ENCODE measurements around the gene POLA1.

POLA1 gene

GRCh38 chrX:24662352-24662751 lies 31.4 kb upstream of the POLA1 start:
- H3K27ac ChIP-seq (replicated peaks): no peak overlapping the region
- no peak for DNase-seq (ENCODE audit: low read depth in 1 of 2, low spot score in 1 of 2)
- peaks cover 2% of the 10 kb centered on the region for H3K27me3 ChIP-seq (ENCODE audit: insufficient read depth, poor library complexity, severe bottlenecking)
- no peak for TF ChIP-seq SPI1 (IDR thresholded peaks at IDR 0.05; ENCODE audit: borderline replicate concordance, low read depth)
- no peak for TF ChIP-seq GABPA (IDR thresholded peaks at IDR 0.05; ENCODE audit: low read depth)
- no peak for TF ChIP-seq REST (IDR thresholded peaks at IDR 0.05; ENCODE audit: insufficient replicate concordance, low read depth)
- TF ChIP-seq POLR2AphosphoS5 (IDR thresholded peaks at IDR 0.05; ENCODE audit: low read depth): no peak
- no peak for TF ChIP-seq CTCF (IDR thresholded peaks at IDR 0.05; ENCODE audit: insufficient read depth, low read length)
- H3K4me3 ChIP-seq (replicated peaks; ENCODE audit: insufficient read depth, low read length): no peak overlapping the region

GRCh38 chrX:24668111-24668510 lies 25.6 kb upstream of the POLA1 start:
- Histone ChIP-seq H3K27me3 (ENCODE audit: insufficient read depth, poor library complexity, severe bottlenecking) (no peaks in the 10 kb centered on the region), H3K4me3 (replicated peaks; ENCODE audit: insufficient read depth, low read length) (no peak overlapping the region), H3K27ac (replicated peaks) (no peak overlapping the region)
- TF ChIP-seq CTCF (IDR thresholded peaks at IDR 0.05; ENCODE audit: insufficient read depth, low read length) (no peak), SPI1 (IDR thresholded peaks at IDR 0.05; ENCODE audit: borderline replicate concordance, low read depth) (no peak), GABPA (IDR thresholded peaks at IDR 0.05; ENCODE audit: low read depth) (no peak), POLR2AphosphoS5 (IDR thresholded peaks at IDR 0.05; ENCODE audit: low read depth) (no peak), REST (IDR thresholded peaks at IDR 0.05; ENCODE audit: insufficient replicate concordance, low read depth) (no peak)
- DNase-seq (ENCODE audit: low read depth in 1 of 2, low spot score in 1 of 2): no peak

- Histone ChIP-seq H3K27ac (replicated peaks) (no peak overlapping the region), H3K27me3 (ENCODE audit: insufficient read depth, poor library complexity, severe bottlenecking) (no peaks in the 10 kb centered on the region), H3K4me3 (replicated peaks; ENCODE audit: insufficient read depth, low read length) (no peak overlapping the region)
- DNase-seq (ENCODE audit: low read depth in 1 of 2, low spot score in 1 of 2): no peak
- TF ChIP-seq GABPA (IDR thresholded peaks at IDR 0.05; ENCODE audit: low read depth) (no peak), POLR2AphosphoS5 (IDR thresholded peaks at IDR 0.05; ENCODE audit: low read depth) (no peak), CTCF (IDR thresholded peaks at IDR 0.05; ENCODE audit: insufficient read depth, low read length) (no peak), REST (IDR thresholded peaks at IDR 0.05; ENCODE audit: insufficient replicate concordance, low read depth) (no peak), SPI1 (IDR thresholded peaks at IDR 0.05; ENCODE audit: borderline replicate concordance, low read depth) (no peak)
These were observed 21.0 kb upstream of the POLA1 start for GRCh38 chrX:24672701-24673190.

All from HL-60 (cell line).